Skeletal muscle tissue (tissue), 4 donors: ENCODE results near the gene TNFRSF18. TPM values are rescaled to one million over a fixed set of nuclear protein-coding genes. Genes with fewer than 3 reads are reported as not detected.
"Not testable (repeated sequence)": the region's sequence is repeated elsewhere in the genome, so short reads cannot be mapped to it uniquely, and the experiment has no call there.

Source experiments
- H3K27ac ChIP-seq: one replicate; pipeline ENCODE4 v1.7.0; 2013; ENCODE audit warnings: mild to moderate bottlenecking, low read depth, low read length, inconsistent platforms
- H3K27me3 ChIP-seq, 3 donors: one replicate each; pipeline ENCODE4 v1.7.0; 2013; ENCODE audit warnings: low read length in 3 of 3; ENCODE audit not compliant: control insufficient read depth in 3 of 3, insufficient read depth in 3 of 3
- H3K36me3 ChIP-seq, 3 donors: one replicate each; pipeline ENCODE4 v1.7.0; 2013; ENCODE audit warnings: low read length in 3 of 3; ENCODE audit not compliant: control insufficient read depth in 3 of 3, insufficient read depth in 3 of 3
- H3K4me1 ChIP-seq, 3 donors: one replicate each; pipeline ENCODE4 v1.7.0; 2013; ENCODE audit warnings: low read length in 3 of 3, mild to moderate bottlenecking in 3 of 3; ENCODE audit not compliant: control insufficient read depth in 3 of 3, insufficient read depth in 3 of 3
- H3K4me3 ChIP-seq, 3 donors: one replicate each; pipeline ENCODE4 v1.7.0; 2013; ENCODE audit warnings: low read length in 3 of 3
- H3K9ac ChIP-seq, 3 donors: one replicate each; pipeline ENCODE4 v1.7.0; 2013; ENCODE audit warnings: low read length in 3 of 3, mild to moderate bottlenecking in 3 of 3, moderate library complexity in 2 of 3, low read depth in 1 of 3
- H3K9me3 ChIP-seq, 3 donors: one replicate each; pipeline ENCODE4 v1.7.0; 2013; ENCODE audit warnings: low read length in 3 of 3; ENCODE audit not compliant: control insufficient read depth in 3 of 3
- total RNA-seq: library from RNA; depleted of rRNA; stranded (reverse); fragments of >200 nt; gene quantifications from one replicate; pipeline ENCODE4 v1.2.3, GENCODE V29; 2014
- donor health status: Osteomylitis.

The TNFRSF18 gene, protein sequence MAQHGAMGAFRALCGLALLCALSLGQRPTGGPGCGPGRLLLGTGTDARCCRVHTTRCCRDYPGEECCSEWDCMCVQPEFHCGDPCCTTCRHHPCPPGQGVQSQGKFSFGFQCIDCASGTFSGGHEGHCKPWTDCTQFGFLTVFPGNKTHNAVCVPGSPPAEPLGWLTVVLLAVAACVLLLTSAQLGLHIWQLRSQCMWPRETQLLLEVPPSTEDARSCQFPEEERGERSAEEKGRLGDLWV
- total RNA-seq, result 1.6 TPM

DNA sequence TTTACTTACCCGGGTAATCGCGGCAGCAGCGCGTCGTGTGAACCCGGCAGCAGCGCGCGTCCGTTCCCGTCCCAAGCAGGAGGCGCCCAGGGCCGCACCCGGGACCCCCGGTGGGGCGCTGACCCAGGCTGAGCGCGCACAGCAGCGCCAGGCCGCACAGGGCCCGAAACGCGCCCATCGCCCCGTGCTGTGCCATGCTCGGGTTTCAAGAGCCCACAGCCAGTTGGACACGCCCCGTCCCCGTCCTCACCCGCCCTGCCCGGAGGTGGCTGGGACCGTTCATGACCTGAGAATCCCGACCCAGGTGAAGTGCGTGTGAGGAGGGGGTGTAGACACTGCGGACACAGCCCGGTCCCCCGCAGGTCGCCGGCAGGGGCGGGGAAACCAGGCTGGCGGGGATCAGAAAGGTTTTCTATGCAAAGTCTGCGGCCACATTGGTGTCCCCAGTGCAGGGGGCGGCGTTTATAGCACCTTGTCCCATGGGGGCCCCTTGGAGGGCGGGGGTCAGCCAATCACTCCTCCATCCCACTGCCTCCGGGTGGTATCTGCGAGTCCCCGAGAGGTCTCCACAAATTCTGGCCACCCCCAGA, at the start of gene TNFRSF18:
Gene TNFRSF18, minus strand, starts transcription at position 217 of the 590 bp plus-strand sequence. Its CDS starts 21 bp downstream, at position 196.
- H3K4me3 ChIP-seq, result peak within 1 kb of the TSS in 1 of 3 donors; percentile 13
- peaks cover 29 to 42% (median 34%) of the 10 kb centered on the region in 3 donors for H3K27me3 ChIP-seq
- no peaks in the 10 kb centered on the region for H3K36me3 ChIP-seq

DNA sequence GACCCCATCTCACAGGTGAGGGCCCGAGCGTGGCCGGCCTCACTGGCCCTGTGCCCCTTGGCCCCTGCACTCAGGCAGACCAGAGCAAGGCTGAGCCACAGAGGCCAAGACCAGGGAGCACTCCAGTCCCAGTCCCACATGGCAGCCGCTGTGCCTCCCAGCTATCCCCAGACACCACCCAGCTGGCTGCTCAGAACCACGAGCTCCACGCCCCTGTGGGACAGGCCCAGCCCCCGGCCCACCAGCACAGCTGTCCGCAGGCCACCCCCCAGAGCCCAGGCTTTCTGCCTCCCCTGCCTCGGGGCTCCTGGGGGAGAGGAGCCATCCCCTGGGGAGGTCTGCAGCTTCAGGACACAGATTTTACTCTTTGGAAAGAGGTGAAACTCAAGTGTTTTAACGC, 49.2 kb upstream of the TNFRSF18 start:
- H3K27me3 ChIP-seq, result no peaks in the 10 kb centered on the region
- H3K36me3 ChIP-seq, result peaks cover 38 to 48% (median 40%) of the 10 kb centered on the region in 3 donors
- no peak overlapping the region for H3K27ac ChIP-seq
- no peak overlapping the region for H3K4me3 ChIP-seq
- no peaks in the 10 kb centered on the region for H3K9me3 ChIP-seq
- H3K4me1 ChIP-seq, result peaks cover 0 to 6% (median 0%) of the 10 kb centered on the region in 3 donors
- no peak overlapping the region for H3K9ac ChIP-seq

More for the DNA sequence above, at the start of gene TNFRSF18:
- H3K4me1 ChIP-seq, result peaks cover 4 to 18% (median 16%) of the 10 kb centered on the region in 3 donors
- H3K9ac ChIP-seq, result peak within 1 kb of the TSS in 1 of 3 donors; percentile 50
- no peak within 1 kb of the TSS for H3K27ac ChIP-seq
- no peaks in the 10 kb centered on the region for H3K9me3 ChIP-seq

DNA sequence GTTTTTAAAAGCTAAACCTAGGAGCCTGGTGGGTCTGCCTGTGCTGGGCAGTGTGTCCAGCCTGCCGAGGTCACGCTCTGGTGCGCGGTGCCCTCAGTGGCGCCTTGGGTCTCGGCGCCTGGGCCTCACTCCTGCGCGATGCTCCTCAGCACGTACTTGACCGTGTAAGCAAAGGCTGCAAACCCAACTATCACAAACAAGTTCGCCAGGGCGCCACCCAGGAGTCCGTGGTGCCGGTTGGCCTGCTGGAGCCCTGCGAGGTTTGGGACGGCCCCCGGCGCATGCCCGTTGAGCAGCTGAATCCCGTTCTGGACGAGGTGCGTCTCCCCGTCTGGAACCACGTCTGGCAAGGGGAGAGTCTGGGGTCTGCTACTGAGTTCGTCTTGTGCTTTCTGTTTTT, 48.7 kb upstream of the TNFRSF18 start:
- H3K9ac ChIP-seq, result no peak overlapping the region
- peaks cover 0 to 6% (median 0%) of the 10 kb centered on the region in 3 donors for H3K4me1 ChIP-seq
- H3K9me3 ChIP-seq, result no peaks in the 10 kb centered on the region
- H3K36me3 ChIP-seq, result peaks cover 34 to 43% (median 35%) of the 10 kb centered on the region in 3 donors
- H3K27me3 ChIP-seq, result no peaks in the 10 kb centered on the region
- H3K4me3 ChIP-seq, result no peak overlapping the region
- no peak overlapping the region for H3K27ac ChIP-seq

DNA sequence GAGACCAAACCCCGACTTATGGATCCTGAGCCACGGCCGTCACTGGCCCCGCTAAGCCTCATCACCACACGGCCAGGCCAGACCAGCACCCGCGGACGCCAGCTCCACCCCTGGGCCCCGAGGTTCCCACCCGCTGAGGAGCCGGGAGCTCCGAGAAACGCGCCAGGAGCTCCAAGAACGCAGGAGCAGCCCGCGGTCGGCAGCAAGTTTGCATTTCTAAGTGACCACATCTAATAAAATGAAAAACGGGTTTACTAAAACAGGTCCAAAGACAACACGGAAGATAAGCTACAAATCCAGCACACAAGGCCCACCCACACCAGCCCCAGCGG, 48.2 kb upstream of the TNFRSF18 start:
- H3K4me3 ChIP-seq, result no peak overlapping the region
- peaks cover 0 to 6% (median 0%) of the 10 kb centered on the region in 3 donors for H3K4me1 ChIP-seq
- H3K9me3 ChIP-seq, result no peaks in the 10 kb centered on the region
- H3K36me3 ChIP-seq, result peaks cover 30 to 39% (median 30%) of the 10 kb centered on the region in 3 donors
- no peaks in the 10 kb centered on the region for H3K27me3 ChIP-seq
- H3K27ac ChIP-seq, result no peak overlapping the region
- H3K9ac ChIP-seq, result no peak overlapping the region

DNA sequence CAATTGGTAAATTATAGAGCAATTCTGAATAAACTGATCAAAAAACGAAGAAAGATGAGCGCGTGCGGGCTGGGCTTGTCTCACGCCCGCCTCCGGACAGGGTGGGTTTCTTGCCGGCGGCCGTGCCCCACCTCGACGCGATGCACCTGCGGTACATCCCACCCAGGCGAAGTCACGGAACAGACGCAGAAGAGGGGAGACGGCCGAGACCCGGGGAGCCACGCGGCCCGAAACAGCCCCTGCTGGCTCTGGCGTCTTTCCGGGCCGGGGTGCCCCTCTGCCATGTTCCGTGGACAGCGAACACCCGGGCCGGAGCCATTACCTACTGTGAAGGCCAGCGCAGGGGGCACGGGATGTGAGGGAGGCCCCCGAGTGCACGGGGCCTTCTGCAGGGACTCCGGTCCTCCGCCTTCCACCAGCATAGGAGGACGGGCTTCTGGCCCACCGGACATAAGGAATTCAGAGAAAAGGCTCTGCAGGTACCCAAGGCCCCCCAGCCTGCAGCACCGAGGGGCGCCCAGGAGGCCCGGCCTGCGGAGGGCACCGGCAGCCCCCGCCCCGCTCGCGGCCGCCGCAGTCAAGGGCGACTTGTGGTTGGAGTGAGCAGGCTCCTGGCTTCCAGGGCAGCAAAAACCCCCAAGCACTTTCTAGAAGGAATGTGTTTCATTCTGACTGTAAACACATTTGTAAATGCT, 47.7 kb upstream of the TNFRSF18 start:
- Histone ChIP-seq H3K27me3 (no peaks in the 10 kb centered on the region), H3K9ac (no peak overlapping the region), H3K9me3 (no peaks in the 10 kb centered on the region), H3K4me3 (no peak overlapping the region), H3K36me3 (peaks cover 26 to 36% (median 27%) of the 10 kb centered on the region in 3 donors), H3K4me1 (peaks cover 0 to 5% (median 0%) of the 10 kb centered on the region in 3 donors), H3K27ac (no peak overlapping the region)

DNA sequence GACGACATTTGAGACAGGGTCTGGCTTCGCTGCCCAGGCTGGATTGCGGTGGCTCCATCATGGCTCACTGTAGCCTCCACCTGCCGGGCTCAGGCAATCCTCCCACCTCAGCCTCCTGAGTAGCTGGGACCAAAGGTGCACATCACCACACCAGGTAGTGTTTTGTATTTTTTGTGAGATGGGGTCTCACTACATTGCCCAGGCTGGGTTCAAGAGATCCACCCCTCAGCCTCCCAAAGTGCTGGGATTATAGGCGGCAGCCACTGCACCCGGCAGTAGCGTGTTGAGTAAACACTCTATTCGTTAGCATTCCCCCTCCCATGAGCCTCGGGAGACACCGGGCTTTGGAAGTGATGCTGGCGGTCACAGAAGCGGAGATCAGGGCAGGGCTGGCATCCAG, 46.9 kb upstream of the TNFRSF18 start:
- Histone ChIP-seq H3K4me3 (no peak overlapping the region), H3K27me3 (no peaks in the 10 kb centered on the region), H3K36me3 (peaks cover 22 to 30% (median 23%) of the 10 kb centered on the region in 3 donors), H3K27ac (no peak overlapping the region), H3K9me3 (no peaks in the 10 kb centered on the region), H3K9ac (no peak overlapping the region), H3K4me1 (no peaks in the 10 kb centered on the region)

DNA sequence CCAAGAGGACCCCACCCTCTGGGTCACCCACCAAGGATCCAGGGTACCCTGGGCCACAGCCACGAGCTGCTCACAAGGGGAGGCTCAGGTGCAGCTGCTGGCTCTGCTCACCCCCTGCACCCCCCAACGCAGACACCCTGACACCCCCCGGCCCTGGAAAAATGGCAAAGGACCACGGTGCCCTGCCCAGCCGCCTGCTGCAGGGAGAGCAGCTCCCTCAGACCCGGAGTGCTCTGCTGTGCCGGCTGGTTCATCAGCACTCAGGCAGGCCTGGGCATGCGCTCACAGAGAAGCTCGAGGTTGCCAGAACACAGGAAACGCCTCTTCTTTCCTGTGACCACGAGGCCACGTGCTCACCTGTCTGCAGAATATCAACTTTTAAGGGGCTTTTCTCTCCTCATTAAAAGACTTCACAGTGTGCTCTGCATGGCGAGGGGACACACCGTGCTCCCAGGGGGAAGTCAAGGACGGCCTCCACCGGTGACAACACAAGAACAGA, 44.4 kb upstream of the TNFRSF18 start:
- Histone ChIP-seq H3K36me3 (peaks cover 18 to 25% (median 20%) of the 10 kb centered on the region in 3 donors), H3K9me3 (no peaks in the 10 kb centered on the region), H3K27me3 (peaks cover 11 to 21% (median 18%) of the 10 kb centered on the region in 3 donors), H3K4me3 (no peak overlapping the region), H3K27ac (no peak overlapping the region), H3K4me1 (no peaks in the 10 kb centered on the region), H3K9ac (peak overlapping the region in 1 of 3 donors; percentile 16)

DNA sequence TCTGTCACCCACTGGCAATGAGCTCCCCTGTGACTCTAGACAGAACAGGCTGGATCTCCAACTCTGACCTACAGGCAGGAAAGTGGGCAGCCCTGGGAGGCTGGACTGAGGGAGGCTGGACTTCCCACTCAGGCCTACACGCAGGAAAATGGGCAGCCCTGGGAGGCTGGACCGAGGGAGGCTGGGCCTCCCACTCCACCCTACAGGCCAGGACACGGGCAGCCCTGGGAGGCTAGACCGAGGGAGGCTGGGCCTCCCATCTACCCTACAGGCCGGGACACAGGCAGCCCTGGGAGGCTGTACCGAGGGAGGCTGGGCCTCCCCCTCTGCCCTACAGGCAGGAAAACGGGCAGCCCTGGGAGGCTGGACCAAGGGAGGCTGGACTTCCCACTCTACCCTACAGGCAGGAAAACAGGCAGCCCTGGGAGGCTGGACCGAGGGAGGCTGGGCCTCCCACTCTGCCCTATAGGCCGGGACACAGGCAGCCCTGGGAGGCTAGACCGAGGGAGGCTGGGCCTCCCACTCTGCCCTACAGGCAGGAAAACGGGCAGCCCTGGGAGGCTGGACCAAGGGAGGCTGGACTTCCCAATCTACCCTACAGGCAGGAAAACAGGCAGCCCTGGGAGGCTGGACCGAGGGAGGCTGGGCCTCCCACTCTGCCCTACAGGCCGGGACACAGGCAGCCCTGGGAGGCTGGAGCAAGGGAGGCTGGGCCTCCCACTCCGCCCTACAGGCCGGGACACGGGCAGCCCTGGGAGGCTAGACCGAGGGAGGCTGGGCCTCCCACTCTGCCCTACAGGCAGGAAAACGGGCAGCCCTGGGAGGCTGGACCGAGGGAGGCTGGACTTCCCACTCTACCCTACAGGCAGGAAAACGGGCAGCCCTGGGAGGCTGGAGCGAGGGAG, 41.9 kb upstream of the TNFRSF18 start:
- H3K9ac ChIP-seq, H3K4me1 ChIP-seq, H3K27ac ChIP-seq, H3K36me3 ChIP-seq, H3K4me3 ChIP-seq, H3K9me3 ChIP-seq: not testable (repeated sequence)
- peaks cover 14 to 28% (median 25%) of the 10 kb centered on the region in 3 donors for H3K27me3 ChIP-seq

DNA sequence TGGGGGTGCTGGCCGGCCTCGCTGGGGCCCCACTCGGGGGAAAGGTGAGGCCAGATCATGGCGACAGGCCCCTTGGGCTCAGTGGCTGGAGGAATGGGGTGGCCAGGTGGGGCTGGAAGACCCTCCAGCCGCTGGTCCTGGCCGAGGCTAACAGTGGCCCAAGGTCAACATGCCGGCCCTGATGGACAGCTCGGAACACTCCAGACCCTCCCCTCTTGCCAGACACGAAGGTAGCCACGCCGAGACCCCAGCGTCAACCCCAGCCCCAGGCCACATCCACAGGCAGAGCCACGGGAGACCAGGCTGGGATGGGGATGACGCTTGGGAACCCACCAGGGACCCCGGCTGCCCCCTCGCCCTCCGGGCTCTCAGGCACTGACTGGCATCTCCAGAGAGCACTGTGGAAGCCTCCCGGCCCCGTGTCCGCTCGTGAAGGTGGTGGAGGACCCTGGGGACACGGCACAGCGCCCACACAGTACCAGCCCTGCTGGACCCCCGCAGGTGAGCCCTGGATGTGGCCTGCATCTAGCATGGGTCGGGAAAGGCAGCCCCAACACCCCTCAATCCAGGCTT, 41.0 kb upstream of the TNFRSF18 start:
- Histone ChIP-seq H3K9me3 (no peaks in the 10 kb centered on the region), H3K9ac (no peak overlapping the region), H3K27me3 (peaks cover 14 to 28% (median 26%) of the 10 kb centered on the region in 3 donors), H3K27ac (no peak overlapping the region), H3K4me3 (no peak overlapping the region), H3K4me1 (no peaks in the 10 kb centered on the region), H3K36me3 (peaks cover 0 to under 1% (median 0%) of the 10 kb centered on the region in 3 donors)
